Activated naive CD4-positive, alpha-beta T cell treated with anti-CD3 and anti-CD28 coated beads, Interleukin-2, amount 50 U/mL, for 72 hours (primary cell): ENCODE data around the gene NANOGP8. TPM values are rescaled to one million over a fixed set of nuclear protein-coding genes. Genes with fewer than 3 reads are reported as not detected.
"Not testable (repeated sequence)": the region's sequence is repeated elsewhere in the genome, so short reads cannot be mapped to it uniquely, and the experiment has no call there.

Source experiments
- ATAC-seq, 2 donors: fragments of 150-1000 bp; cut with Tn5 transposase; 2 replicates each; pipeline ENCODE4 v1.10.0; 2021; ENCODE audit warnings: mild to moderate bottlenecking in 2 of 2, moderate library complexity in 2 of 2
- DNase-seq, 2 donors: peaks; one replicate each; pipeline ENCODE4 v3.0.0; 2021 to 2022; ENCODE audit warnings: low spot score in 2 of 2
- H3K27ac Mint-ChIP-seq, 2 donors: one replicate each; pipeline ENCODE4 v1.8.0; 2022; ENCODE audit warnings: mild to moderate bottlenecking in 2 of 2, mixed read lengths in 2 of 2
- H3K36me3 Mint-ChIP-seq, 2 donors: one replicate each; pipeline ENCODE4 v1.8.0; 2022; ENCODE audit warnings: mixed read lengths in 2 of 2
- H3K9me3 Mint-ChIP-seq, 2 donors: one replicate each; pipeline ENCODE4 v1.8.0; 2022; ENCODE audit warnings: mixed read lengths in 2 of 2
- total RNA-seq, 2 donors: library from RNA; stranded (reverse); gene quantifications; one replicate each; pipeline ENCODE4 v1.2.3, GENCODE V29; 2022

The NANOGP8 gene, protein sequence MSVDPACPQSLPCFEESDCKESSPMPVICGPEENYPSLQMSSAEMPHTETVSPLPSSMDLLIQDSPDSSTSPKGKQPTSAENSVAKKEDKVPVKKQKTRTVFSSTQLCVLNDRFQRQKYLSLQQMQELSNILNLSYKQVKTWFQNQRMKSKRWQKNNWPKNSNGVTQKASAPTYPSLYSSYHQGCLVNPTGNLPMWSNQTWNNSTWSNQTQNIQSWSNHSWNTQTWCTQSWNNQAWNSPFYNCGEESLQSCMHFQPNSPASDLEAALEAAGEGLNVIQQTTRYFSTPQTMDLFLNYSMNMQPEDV
- total RNA-seq, result not detected

DNA sequence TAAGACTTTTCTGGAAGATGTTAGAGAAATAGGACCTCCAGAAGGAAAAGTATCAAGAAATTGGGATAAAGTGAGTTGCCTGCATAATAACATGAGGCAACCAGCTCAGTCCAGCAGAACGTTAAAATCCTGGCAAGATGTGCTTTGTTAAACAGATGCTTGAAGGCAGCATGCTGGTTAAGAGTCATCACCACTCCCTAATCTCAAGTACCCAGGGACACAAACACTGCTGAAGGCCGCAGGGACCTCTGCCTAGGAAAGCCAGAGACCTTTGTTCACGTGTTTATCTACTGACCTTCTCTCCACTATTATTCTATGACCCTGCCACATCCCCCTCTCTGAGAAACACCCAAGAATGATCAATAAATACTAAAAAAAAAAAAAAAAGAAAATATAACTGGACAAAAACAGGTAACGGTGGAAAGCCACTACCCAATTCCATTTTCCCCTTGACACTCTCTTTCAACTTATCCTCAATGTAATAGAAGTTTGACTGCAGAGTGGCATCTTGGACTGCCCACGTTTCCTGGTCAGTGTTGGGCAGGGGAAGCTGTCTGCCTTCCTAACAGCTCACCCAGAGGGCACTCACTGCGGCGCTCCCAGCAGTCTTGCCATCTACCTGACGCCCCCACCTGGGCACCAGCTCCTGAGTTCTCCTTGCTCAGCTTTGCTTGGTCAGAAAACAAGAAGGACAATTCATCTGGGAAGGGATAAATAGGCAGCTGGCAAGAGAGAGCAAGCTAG is at the start of gene NANOGP8:
NANOGP8 (minus strand) TSS at position 120 of the 744 bp plus-strand sequence. CDS start 185 bp downstream, outside the sequence.
- not testable (repeated sequence) for ATAC-seq, DNase-seq, H3K36me3 Mint-ChIP-seq, H3K9me3 Mint-ChIP-seq, H3K27ac Mint-ChIP-seq

DNA sequence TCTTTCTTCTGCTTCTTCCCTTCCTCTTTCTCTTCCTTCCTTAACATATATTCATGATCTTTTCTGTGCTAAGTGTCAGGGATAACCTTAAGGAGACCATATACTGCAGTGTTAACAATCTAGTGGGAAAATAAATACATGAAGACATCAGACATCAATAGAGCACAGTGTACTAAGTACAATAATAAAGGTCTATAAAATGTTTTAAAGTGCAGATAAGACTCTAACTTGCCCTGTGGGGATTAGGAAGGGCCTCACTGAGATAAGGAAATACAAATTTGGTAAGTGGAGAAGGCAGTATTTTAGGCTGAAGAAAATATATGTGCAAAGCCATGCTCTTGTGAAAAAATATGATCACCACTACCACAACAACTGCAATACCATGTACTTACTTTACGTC is 49.2 kb upstream of the NANOGP8 start:
- ATAC-seq (no peak), DNase-seq (no peak)
- Mint-ChIP-seq H3K36me3 (no peaks in the 10 kb centered on the region), H3K9me3 (peaks cover 3 to 4% of the 10 kb centered on the region in 2 donors), H3K27ac (no peak overlapping the region)

DNA sequence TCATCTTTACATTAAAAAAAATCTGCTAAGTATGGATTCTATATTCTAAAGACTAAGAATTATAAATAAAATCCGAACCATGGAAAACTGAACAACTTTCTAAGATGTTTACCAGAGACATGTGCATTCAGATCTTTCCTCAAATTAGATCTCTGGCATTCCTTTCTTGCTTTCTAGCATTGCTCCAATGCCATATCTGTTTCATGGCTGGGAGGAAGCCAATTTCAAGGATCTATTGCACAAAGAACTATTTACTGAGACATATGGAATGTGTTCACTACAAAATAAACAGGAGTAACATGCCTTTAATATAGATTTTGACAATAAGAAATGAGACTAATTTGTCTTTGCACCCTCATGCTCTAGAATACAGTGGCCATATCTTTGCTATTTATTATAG is 45.1 kb upstream of the NANOGP8 start:
- ATAC-seq, result no peak
- Mint-ChIP-seq H3K9me3 (peaks cover 3 to 4% of the 10 kb centered on the region in 2 donors), H3K27ac (no peak overlapping the region), H3K36me3 (no peaks in the 10 kb centered on the region)
- no peak for DNase-seq

DNA sequence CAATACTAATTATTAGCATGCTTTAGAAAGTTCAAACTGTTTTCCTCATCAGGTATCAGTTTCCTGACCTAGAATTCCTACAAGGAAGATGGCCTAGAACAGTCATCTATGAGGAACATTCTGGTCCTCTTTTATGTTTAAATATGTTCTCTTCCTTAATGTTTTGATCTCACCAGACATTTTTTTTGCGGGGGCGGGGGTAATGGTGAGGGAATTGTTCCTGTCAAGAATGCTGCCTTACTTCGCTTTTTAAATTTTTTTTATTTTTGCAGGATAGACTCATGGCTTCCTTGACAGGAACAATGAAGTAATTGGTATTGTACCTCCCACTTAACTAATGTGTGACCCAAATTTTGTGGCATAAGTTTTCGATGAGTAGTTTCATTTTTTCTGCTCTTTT is 44.3 kb upstream of the NANOGP8 start:
- H3K36me3 Mint-ChIP-seq, result no peaks in the 10 kb centered on the region
- DNase-seq (no peak), ATAC-seq (no peak)
- H3K27ac Mint-ChIP-seq, result no peak overlapping the region
- H3K9me3 Mint-ChIP-seq, result peaks cover 3 to 4% of the 10 kb centered on the region in 2 donors

DNA sequence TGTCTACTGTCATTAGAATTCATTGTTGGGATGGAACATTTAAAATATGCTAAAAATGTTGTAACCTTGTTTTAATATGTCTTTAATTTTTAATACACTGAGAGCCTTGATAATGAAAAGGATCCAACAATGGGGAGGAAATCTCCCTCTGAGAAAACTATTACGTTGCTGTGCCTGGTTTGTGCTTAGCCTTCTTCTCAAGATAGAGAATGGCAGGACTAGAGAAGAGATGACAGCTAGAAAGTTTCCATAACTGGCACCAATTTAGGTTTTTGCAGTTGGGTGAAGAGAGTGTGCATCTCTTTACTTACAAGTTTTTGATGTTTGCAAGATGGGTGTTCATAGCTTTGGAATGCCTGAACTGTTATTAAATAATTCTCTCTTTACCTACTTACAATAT is 42.6 kb upstream of the NANOGP8 start:
- ATAC-seq (no peak), DNase-seq (no peak)
- Mint-ChIP-seq H3K27ac (no peak overlapping the region), H3K9me3 (peaks cover 4 to 6% of the 10 kb centered on the region in 2 donors), H3K36me3 (no peaks in the 10 kb centered on the region)

DNA sequence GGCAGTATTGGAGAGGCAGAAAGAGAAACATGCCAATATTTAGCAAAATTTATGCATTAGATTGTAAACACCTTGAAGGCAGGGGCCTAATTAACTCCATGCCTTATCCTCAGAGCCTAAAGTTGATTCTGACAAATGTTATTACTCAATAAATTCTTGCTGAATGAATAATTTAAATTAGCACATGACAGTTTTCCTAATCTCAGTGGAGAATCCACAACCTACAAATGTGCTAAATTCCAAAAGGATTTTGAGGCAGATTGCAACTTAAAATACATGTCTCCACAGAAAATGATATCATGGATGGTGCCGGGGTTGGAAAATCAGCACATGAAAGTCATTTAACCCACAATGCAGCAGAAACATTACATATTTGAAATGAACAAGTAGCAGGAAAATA is 41.1 kb upstream of the NANOGP8 start:
- ATAC-seq, result no peak
- no peak overlapping the region for H3K27ac Mint-ChIP-seq

DNA sequence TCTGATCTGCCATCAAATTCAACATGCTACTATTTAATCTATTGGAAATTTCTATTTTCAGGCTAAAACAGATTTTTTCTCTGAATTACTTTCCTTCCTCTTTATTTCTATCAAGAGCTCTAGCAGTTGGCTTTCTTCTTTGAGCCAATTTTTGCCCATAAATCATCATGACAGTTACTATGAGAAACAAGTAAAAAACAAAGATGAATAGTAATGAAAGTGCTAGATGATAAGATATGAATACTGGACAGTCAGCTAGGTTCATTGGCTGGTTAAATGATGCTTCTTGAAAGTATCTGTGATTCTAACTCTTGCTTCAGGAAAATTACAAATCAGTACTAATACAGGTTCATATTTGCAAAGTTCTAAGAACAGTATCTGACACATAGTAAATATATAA is 38.6 kb upstream of the NANOGP8 start:
- DNase-seq (no peak), ATAC-seq (no peak)
- peaks cover 0 to 6% of the 10 kb centered on the region in 2 donors for H3K36me3 Mint-ChIP-seq
- H3K27ac Mint-ChIP-seq, result no peak overlapping the region
- peaks cover 0 to 7% of the 10 kb centered on the region in 2 donors for H3K9me3 Mint-ChIP-seq

More for the DNA sequence above, 41.1 kb upstream of the NANOGP8 start:
- H3K36me3 Mint-ChIP-seq, result peaks cover 0 to 6% of the 10 kb centered on the region in 2 donors
- no peak for DNase-seq
- peaks cover 0 to 7% of the 10 kb centered on the region in 2 donors for H3K9me3 Mint-ChIP-seq

DNA sequence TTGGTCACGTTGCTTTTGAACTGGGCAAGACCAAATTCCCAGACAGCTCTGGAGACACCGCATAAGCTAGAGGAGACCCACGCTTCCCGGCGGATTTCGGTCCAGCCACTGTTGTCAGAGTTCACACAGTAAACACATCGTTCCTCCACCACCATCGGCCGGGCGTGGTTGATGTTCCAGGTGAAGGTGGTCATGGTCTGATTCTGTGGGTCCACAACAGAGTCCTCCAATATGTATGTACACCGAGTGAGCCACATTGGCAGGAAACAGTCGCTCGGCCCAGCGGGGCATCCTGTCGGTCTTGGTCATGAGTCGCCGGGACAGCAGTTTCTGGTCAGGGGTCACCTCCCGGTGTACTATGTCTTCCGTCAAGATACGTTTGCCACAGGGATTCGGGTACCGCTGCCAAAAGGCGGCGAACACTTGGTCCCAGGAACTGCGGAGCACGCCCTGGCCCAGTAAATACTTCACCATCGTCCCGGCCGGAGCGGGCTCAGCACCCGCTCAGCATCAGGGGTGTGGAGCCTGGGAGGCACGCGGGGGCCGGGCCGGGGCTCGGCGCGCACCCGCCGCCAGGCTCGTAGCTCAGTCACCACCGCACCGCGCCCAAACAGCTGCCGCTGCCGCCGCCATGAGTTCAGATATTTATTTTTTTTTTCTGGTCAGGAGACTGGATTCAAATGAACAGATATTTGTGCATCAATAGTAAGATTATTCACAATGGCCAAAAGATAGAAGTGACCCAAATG is 36.7 kb upstream of the NANOGP8 start:
- ATAC-seq (no peak), DNase-seq (no peak)

DNA sequence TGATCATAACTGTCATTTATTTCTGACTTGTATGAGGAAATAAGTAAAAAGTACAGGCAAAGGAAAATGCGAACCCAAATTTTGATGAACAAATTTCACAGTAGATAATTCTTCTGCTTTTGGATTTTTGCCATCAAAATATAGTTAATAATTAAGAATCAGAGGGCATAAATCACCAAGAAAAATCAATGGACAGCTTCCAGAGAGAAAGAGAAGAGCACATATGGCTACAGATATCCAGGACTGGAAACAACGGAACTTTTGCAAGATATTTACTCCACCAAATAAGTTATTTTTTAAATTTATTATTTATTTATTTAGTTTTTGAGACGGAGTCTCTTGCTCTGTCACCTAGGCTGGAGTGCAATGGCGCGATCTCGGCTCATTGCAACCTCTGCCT is 35.1 kb upstream of the NANOGP8 start:
- DNase-seq (no peak), ATAC-seq (no peak)
- Mint-ChIP-seq H3K36me3 (peaks cover 0 to 6% of the 10 kb centered on the region in 2 donors), H3K9me3 (peaks cover 0 to 7% of the 10 kb centered on the region in 2 donors), H3K27ac (no peak overlapping the region)

More for the DNA sequence above, 36.7 kb upstream of the NANOGP8 start:
- Mint-ChIP-seq H3K9me3 (peaks cover 0 to 7% of the 10 kb centered on the region in 2 donors), H3K27ac (no peak overlapping the region), H3K36me3 (peaks cover 0 to 6% of the 10 kb centered on the region in 2 donors)

DNA sequence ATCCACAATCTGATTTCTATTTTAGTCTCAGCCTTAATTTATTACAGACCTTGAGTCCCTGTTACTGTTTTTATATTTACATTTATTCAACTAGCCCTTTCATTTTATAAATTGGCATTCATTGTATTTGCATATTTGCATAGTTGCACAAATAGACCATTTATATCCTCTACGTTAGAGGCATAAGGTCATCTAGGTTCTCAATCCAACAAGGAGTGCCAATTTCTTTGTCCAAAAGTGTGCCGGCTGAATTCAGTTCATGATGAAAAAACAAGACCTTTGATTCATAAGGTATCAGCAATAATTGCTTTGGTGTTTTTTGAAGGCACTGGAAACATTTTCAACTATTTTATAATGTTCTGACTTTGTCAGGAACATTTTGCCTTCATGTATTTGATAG is 33.9 kb upstream of the NANOGP8 start:
- Mint-ChIP-seq H3K36me3 (peaks cover 0 to 6% of the 10 kb centered on the region in 2 donors), H3K9me3 (peaks cover 0 to 7% of the 10 kb centered on the region in 2 donors), H3K27ac (no peak overlapping the region)
- DNase-seq (no peak), ATAC-seq (no peak)

DNA sequence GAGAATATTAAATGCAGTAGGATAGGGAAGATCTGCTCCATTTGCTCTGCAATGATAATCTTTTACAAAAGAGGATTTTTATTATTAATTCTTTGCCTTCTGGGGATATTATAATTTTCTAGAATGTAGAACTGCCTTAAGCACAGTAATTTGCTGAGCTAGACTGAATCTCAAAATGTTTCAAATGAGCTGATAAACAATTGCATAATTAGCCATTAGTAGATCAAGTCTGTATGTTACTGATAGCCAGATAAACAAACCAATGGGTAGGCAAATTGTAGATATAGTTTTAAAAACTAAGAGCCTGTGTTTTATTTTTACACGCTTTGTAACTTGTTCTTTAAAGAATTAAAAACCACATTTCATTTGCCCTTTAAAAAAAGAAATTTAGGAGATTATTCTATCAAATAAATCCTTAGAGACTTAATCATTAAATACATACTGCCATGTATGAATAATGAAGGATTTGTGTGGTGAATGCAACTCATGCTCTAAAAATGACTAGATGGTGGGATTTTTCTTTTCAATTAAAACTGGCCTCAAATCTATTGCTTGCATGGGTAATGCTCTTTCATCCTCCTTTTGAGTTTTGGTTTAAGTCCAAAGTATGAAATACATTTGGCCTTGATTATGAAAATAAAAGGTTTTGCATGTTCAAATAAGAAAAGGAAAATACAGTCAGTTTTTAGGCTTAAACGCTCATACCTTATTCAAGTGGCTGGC is 32.6 kb upstream of the NANOGP8 start:
- H3K9me3 Mint-ChIP-seq, result peaks cover 0 to 4% of the 10 kb centered on the region in 2 donors
- DNase-seq (no peak), ATAC-seq (no peak)
- H3K36me3 Mint-ChIP-seq, result peaks cover 0 to 6% of the 10 kb centered on the region in 2 donors
- no peak overlapping the region for H3K27ac Mint-ChIP-seq

DNA sequence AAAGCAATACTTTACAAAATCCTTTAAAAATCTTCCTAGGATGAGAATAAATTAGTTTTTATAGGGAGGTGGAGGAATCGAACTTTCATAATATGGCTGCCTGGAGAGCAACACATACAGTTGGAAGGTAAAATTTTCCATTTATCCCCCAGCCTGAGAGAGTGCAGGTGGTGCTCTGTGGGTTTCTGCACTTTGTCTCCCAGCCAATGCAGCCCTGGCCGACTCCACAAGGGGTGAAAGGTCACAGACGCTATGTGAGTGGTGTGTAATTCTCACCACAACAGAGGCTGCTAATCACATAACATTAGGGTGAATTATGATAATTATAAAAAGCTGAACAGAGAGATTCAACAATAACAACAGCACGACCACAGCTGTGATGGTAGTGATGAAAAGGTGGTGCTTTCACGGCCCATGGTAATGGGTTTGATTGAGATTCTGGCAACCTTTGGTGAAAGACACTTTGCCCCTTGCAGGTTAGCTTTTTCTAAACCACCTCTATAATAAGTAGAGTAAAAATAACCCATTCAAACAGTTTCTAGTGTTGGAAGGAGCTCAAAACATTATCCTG is 30.1 kb upstream of the NANOGP8 start:
- DNase-seq (no peak), ATAC-seq (no peak)
- no peaks in the 10 kb centered on the region for H3K9me3 Mint-ChIP-seq
- no peaks in the 10 kb centered on the region for H3K36me3 Mint-ChIP-seq
- no peak overlapping the region for H3K27ac Mint-ChIP-seq

DNA sequence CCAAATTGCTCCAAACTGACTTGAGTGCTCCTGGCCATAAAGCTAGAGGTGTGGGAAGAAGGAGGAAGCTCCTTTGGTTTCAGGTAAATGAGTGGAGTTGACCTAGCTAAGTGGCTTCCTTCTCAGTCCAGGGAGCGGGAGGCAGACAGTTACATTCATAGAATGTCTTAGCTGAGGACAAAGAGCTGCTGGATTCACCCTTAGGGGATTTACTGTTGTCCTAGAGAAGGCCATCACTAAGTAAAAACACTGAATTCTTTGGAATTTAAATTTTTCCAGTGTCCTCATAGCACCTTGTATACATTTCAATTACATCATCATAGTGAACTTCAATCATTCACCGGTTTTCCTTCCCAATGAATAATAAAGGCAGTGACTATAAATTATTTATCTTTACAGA is 27.3 kb upstream of the NANOGP8 start:
- no peak for DNase-seq
- Mint-ChIP-seq H3K36me3 (no peaks in the 10 kb centered on the region), H3K27ac (no peak overlapping the region), H3K9me3 (no peaks in the 10 kb centered on the region)
- no peak for ATAC-seq

DNA sequence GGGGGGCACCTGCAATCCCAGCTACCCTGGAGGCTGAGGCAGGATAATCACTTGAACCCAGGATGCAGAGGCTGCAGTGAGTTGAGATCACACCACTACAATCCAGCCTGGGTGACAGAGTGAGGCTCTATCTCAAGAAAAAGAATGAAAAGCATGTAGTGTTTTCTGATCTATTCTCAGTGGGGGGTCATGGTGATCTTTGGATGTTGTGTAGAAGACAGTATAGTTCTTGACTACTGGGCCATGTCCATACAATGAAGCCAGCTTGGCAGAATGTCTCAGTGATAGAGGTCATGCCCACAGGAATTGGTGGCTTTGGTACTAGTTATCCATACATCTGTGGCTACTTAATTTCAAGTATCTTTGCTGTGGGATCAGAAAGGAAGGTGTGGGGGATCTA is 26.8 kb upstream of the NANOGP8 start:
- Mint-ChIP-seq H3K36me3 (no peaks in the 10 kb centered on the region), H3K27ac (no peak overlapping the region), H3K9me3 (no peaks in the 10 kb centered on the region)
- ATAC-seq, result no peak
- DNase-seq, result no peak

DNA sequence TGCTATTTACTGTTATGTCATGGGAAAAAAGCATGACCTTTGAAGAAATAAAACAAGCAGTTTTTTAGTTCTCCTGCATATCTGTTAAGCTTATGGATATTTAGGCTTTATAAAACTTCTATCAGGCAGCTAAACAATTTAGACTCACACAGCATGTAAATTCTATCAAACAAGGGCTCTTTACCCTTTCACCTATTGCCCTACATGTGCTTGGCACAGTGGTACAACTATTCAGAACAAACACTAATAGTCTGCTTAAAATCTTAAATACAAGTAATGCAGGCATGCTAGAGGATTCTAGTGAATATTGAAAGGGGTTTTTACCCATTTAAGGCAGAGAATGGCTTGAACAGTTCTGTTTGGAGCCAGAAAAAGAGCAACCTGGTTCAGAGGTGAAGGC is 23.4 kb upstream of the NANOGP8 start:
- ATAC-seq, result no peak
- Mint-ChIP-seq H3K36me3 (no peaks in the 10 kb centered on the region), H3K9me3 (no peaks in the 10 kb centered on the region), H3K27ac (no peak overlapping the region)
- no peak for DNase-seq

DNA sequence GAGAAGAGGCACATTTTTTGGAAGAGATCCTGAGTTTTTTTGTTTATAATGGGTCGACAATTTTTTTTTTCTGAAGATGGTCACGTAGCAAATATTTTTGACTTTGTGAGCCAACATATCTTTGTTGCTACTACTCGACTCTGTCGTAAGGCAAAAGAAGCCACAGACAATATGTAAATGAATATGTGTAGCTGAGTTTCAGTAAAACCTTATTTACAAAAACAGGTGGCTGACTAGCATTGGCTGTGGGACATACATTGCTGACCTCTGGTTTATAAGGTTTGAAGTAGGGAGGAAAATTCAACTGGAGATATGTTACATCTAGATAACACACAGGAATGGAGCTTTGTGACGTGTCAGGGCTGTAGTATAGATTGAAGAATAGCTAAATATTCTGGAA is 22.5 kb upstream of the NANOGP8 start:
- no peaks in the 10 kb centered on the region for H3K9me3 Mint-ChIP-seq
- H3K36me3 Mint-ChIP-seq, result no peaks in the 10 kb centered on the region
- ATAC-seq (no peak), DNase-seq (no peak)
- H3K27ac Mint-ChIP-seq, result no peak overlapping the region
